NCI-H1417 (cell line): ENCODE results near the gene PLIN4.

Source experiments
- DNase-seq, 3 experiments: peaks; one replicate each; lab custom pipeline; 2025; lab: John Stamatoyannopoulos, UW

PLIN4 gene

GRCh38 chr19:4507150-4507452, 11.2 kb downstream of the PLIN4 start:
- DNase-seq, result no peak

- no peak for DNase-seq
Observed at GRCh38 chr19:4506449-4507149, 11.7 kb downstream of the PLIN4 start.

GRCh38 chr19:4505570-4506448, 12.5 kb downstream of the PLIN4 start:
- DNase-seq, result no peak

- no peak for DNase-seq
Observed at GRCh38 chr19:4504891-4505569, 13.3 kb downstream of the PLIN4 start.

- no peak for DNase-seq
Observed at GRCh38 chr19:4504297-4504701, 14.0 kb downstream of the PLIN4 start.

- DNase-seq, result no peak
Observed at GRCh38 chr19:4503825-4504170, 14.5 kb downstream of the PLIN4 start.

GRCh38 chr19:4503132-4503824, 15.0 kb downstream of the PLIN4 start:
- peak in 1 of 3 experiments; percentile 46 for DNase-seq

GRCh38 chr19:4502282-4503131, 15.8 kb downstream of the PLIN4 start:
- DNase-seq, result no peak

- DNase-seq, result no peak
Observed at GRCh38 chr19:4501691-4502090, 16.6 kb downstream of the PLIN4 start.

- DNase-seq, result no peak
Observed at GRCh38 chr19:4500841-4501591, 17.3 kb downstream of the PLIN4 start.

- DNase-seq, result no peak
Observed at GRCh38 chr19:4499855-4500254, 18.4 kb downstream of the PLIN4 start.

GRCh38 chr19:4499318-4499717, 19.0 kb downstream of the PLIN4 start:
- no peak for DNase-seq

- no peak for DNase-seq
Observed at GRCh38 chr19:4498694-4499093, 19.6 kb downstream of the PLIN4 start.

- no peak for DNase-seq
Observed at GRCh38 chr19:4497770-4498389, 20.4 kb downstream of the PLIN4 start.

GRCh38 chr19:4496304-4496703, 22.0 kb downstream of the PLIN4 start:
- no peak for DNase-seq

- DNase-seq, result no peak
Observed at GRCh38 chr19:4495471-4495870, 22.8 kb downstream of the PLIN4 start.

- DNase-seq, result no peak
Observed at GRCh38 chr19:4494691-4495064, 23.6 kb downstream of the PLIN4 start.

- DNase-seq, result no peak
Observed at GRCh38 chr19:4493929-4494690, 24.2 kb downstream of the PLIN4 start.

- DNase-seq, result no peak
Observed at GRCh38 chr19:4493104-4493928, 25.0 kb downstream of the PLIN4 start.
